Ecto neural progenitor cell (in vitro differentiated cells): ENCODE results near the gene TAS1R2.
"Not testable (repeated sequence)": the region's sequence is repeated elsewhere in the genome, so short reads cannot be mapped to it uniquely, and the experiment has no call there.

Source experiments
- DNase-seq: peaks from one replicate; pipeline ENCODE4 v3.0.0-alpha.2; 2018; ENCODE audit warnings: low spot score

TAS1R2 gene

GRCh38 chr1:18868801-18869424, 9.5 kb upstream of the TAS1R2 start:
- DNase-seq: no peak

- DNase-seq: no peak
These were observed 8.9 kb upstream of the TAS1R2 start for GRCh38 chr1:18868354-18868753.

- DNase-seq: no peak
These were observed 7.4 kb upstream of the TAS1R2 start for GRCh38 chr1:18866846-18867245.

- no peak for DNase-seq
These were observed 6.9 kb upstream of the TAS1R2 start for GRCh38 chr1:18866314-18866713.

GRCh38 chr1:18865176-18865575, 5.7 kb upstream of the TAS1R2 start:
- no peak for DNase-seq

GRCh38 chr1:18861590-18861989, 2.1 kb upstream of the TAS1R2 start:
- no peak for DNase-seq

GRCh38 chr1:18861082-18861481, 1.6 kb upstream of the TAS1R2 start:
- DNase-seq: no peak

GRCh38 chr1:18858070-18858688, 1.3 kb downstream of the TAS1R2 start:
- no peak for DNase-seq

GRCh38 chr1:18856435-18856834, 3.0 kb downstream of the TAS1R2 start:
- DNase-seq: no peak

GRCh38 chr1:18855573-18855972, 3.9 kb downstream of the TAS1R2 start:
- DNase-seq: no peak

GRCh38 chr1:18854331-18855025, 5.0 kb downstream of the TAS1R2 start:
- DNase-seq: no peak

GRCh38 chr1:18852501-18852900, 7.0 kb downstream of the TAS1R2 start:
- no peak for DNase-seq

GRCh38 chr1:18849261-18849711, 10.2 kb downstream of the TAS1R2 start:
- DNase-seq: no peak

GRCh38 chr1:18847723-18848122, 11.7 kb downstream of the TAS1R2 start:
- DNase-seq: not testable (repeated sequence)

- no peak for DNase-seq
These were observed 19.3 kb downstream of the TAS1R2 start for GRCh38 chr1:18840145-18840544.

- DNase-seq: no peak
These were observed 22.8 kb downstream of the TAS1R2 start for GRCh38 chr1:18836654-18837053.

- not testable (repeated sequence) for DNase-seq
These were observed 27.1 kb downstream of the TAS1R2 start for GRCh38 chr1:18832319-18832718.

- no peak for DNase-seq
These were observed 27.8 kb downstream of the TAS1R2 start for GRCh38 chr1:18831656-18832055.

- no peak for DNase-seq
These were observed 28.9 kb downstream of the TAS1R2 start for GRCh38 chr1:18830596-18830995.

- no peak for DNase-seq
These were observed 29.8 kb downstream of the TAS1R2 start for GRCh38 chr1:18829671-18830070.

- no peak for DNase-seq
These were observed 31.2 kb downstream of the TAS1R2 start for GRCh38 chr1:18828224-18828623.

GRCh38 chr1:18823438-18823837, 36.0 kb downstream of the TAS1R2 start:
- no peak for DNase-seq
